HepG2 (cell line): Measurements from ENCODE around the gene B4GALT5. TPM values are rescaled to one million over a fixed set of nuclear protein-coding genes. Genes with fewer than 3 reads are reported as not detected.

Experiments
- CHD4 ChIP-seq: fragments of 200-600 bp; sonication (generic); IDR thresholded peaks from 2 replicates; pipeline ENCODE4 v1.7.0; 2017; ENCODE audit warnings: mild to moderate bottlenecking, low read length, borderline replicate concordance
- HDAC2 ChIP-seq: sonication (generic); formaldehyde crosslinking; IDR thresholded peaks from 2 replicates; pipeline ENCODE4 v1.4.0; 2020; ENCODE audit warnings: missing genetic modification reagents
- KDM1A ChIP-seq: IDR thresholded peaks from 2 replicates; pipeline ENCODE4 v1.6.1; 2016; ENCODE audit warnings: missing compliant biosample characterization
- MEF2D ChIP-seq: sonication (generic); formaldehyde crosslinking; IDR thresholded peaks from 2 replicates; pipeline ENCODE4 v1.5.1; 2020; ENCODE audit warnings: mild to moderate bottlenecking, missing genetic modification reagents
- MXD4 ChIP-seq: IDR thresholded peaks from 2 replicates; pipeline ENCODE4 v1.6.1; 2016; ENCODE audit warnings: mild to moderate bottlenecking, missing biosample characterization, missing genetic modification reagents
- PBX3 ChIP-seq: sonication (generic); formaldehyde crosslinking; IDR thresholded peaks from 2 replicates; pipeline ENCODE4 v1.8.1; 2023; ENCODE audit warnings: missing genetic modification reagents, inconsistent platforms, borderline replicate concordance
- ZBTB38 ChIP-seq: sonication (generic); formaldehyde crosslinking; IDR thresholded peaks from 2 replicates; pipeline ENCODE4 v1.5.1; 2020; ENCODE audit warnings: mild to moderate bottlenecking, missing genetic modification reagents
- ZFP41 ChIP-seq: sonication (generic); formaldehyde crosslinking; IDR thresholded peaks from 2 replicates; pipeline ENCODE4 v1.4.0; 2020; ENCODE audit warnings: mild to moderate bottlenecking, missing genetic modification reagents, borderline replicate concordance
- ZFY ChIP-seq: sonication (generic); formaldehyde crosslinking; IDR thresholded peaks from 2 replicates; pipeline ENCODE4 v1.4.0; 2020; ENCODE audit warnings: missing genetic modification reagents
- ZMAT5 ChIP-seq: sonication (generic); formaldehyde crosslinking; IDR thresholded peaks from 2 replicates; pipeline ENCODE4 v1.5.0; 2020; ENCODE audit warnings: mild to moderate bottlenecking, low read depth, missing genetic modification reagents, borderline replicate concordance
- ZMYM3 ChIP-seq: sonication (generic); formaldehyde crosslinking; IDR thresholded peaks from 2 replicates; pipeline ENCODE4 v1.5.1; 2020; ENCODE audit warnings: mild to moderate bottlenecking, missing genetic modification reagents
- ZNF383 ChIP-seq: sonication (generic); formaldehyde crosslinking; IDR thresholded peaks from 2 replicates; pipeline ENCODE4 v1.4.0; 2020; ENCODE audit warnings: missing genetic modification reagents, mild to moderate bottlenecking, borderline replicate concordance
- ZNF687 ChIP-seq: sonication (generic); formaldehyde crosslinking; IDR thresholded peaks from 2 replicates; pipeline ENCODE4 v1.5.1; 2020; ENCODE audit warnings: mild to moderate bottlenecking, missing genetic modification reagents, moderate library complexity
- ZNF83 ChIP-seq: sonication (generic); formaldehyde crosslinking; IDR thresholded peaks from 2 replicates; pipeline ENCODE4 v1.4.0; 2020; ENCODE audit warnings: missing genetic modification reagents, mild to moderate bottlenecking, borderline replicate concordance
- ZNF850 ChIP-seq: sonication (generic); formaldehyde crosslinking; conservative IDR thresholded peaks from 2 replicates; pipeline ENCODE4 v1.9.0; 2021; ENCODE audit warnings: mild to moderate bottlenecking, missing genetic modification reagents
- polyA plus RNA-seq, 8 experiments: library from polyadenylated mRNA; depleted of rRNA in 3 of 8; stranded (reverse) in 7 of 8; unstranded in 1 of 8; fragments of >200 nt; fragmentation: Illumina TruSeq in 4 of 8; extraction: Trizol in 4 of 8; gene quantifications; 2 replicates each; pipeline versions ENCODE4 v1.2.1 to v1.2.3, GENCODE V29; 2011 to 2016; ENCODE audit warnings: low read depth in 4 of 8, missing spikeins in 1 of 8, mixed read lengths in 1 of 8; ENCODE audit not compliant: insufficient read depth in 1 of 8
- total RNA-seq, 5 experiments: library from RNA; depleted of rRNA; stranded (reverse); fragments of >200 nt; fragmentation: Illumina TruSeq; extraction: Trizol; gene quantifications; 2 replicates each; pipeline ENCODE4 v1.2.3, GENCODE V29; 2016; ENCODE audit warnings: low read depth in 1 of 5
- TF ChIP-seq, protein P1 (sequence below): sonication (generic); formaldehyde crosslinking; IDR thresholded peaks from 2 replicates; pipeline ENCODE4 v1.4.0; 2020; ENCODE audit warnings: missing genetic modification reagents
- TF ChIP-seq, protein P2 (sequence below): sonication (generic); formaldehyde crosslinking; IDR thresholded peaks from 2 replicates; pipeline ENCODE4 v1.5.0; 2020; ENCODE audit warnings: missing genetic modification reagents

The B4GALT5 gene
- total and polyA plus RNA-seq, 2 of the 13 experiments (the other 11 are each of a cell fraction or from before 2014, with no cell fraction given) = 27.3 to 30.9 TPM

DNA sequence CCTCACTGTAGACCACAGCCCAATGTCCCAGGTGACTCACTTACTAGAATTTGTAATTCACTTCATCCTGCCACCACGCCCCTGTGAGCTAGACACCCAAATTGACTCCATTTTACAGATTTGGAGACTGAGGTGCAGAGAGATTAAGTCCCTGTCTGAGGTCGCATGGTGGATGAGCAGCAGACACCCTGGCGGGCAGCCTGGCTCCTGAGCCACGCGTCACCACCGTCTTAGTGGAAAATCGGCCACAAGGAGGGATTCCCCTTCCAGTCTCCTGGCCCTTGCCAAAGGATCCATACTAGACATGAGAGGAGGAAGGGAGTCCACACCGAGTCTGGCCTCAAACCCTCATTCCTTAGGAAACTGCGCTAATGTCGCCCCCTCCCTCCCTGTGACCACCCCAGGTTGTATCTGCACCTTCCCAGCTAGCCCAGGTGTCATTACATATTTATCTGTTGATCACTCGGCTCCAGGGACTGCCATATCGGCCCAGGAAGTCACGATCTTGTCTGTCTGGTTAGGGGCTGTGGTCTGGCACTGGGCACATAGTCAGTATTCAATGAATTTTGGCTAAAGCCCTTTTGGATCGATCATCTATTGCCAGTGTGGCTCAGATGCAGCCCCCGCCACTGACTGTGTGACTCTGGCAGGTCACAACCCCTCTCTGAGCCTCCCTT is 120.1 kb downstream of the B4GALT5 start (continued):
- TF ChIP-seq MXD4 (CRISPR knock-in tag) (no peak), ZFP41 (CRISPR knock-in tag) (peak; percentile 33; the same call in 1 of the 2 replicates), PBX3 (CRISPR knock-in tag) (no peak), HDAC2 (CRISPR knock-in tag) (no peak), ZNF83 (0 out of 2 replicates have a peak, but pooled peaks have one; percentile 44), MEF2D (no peak), ZNF850 (CRISPR knock-in tag) (no peak), KDM1A (CRISPR knock-in tag) (peak; percentile 73; the same call in 1 of the 2 replicates), ZMYM3 (CRISPR knock-in tag) (peak; percentile 94), CHD4 (0 out of 2 replicates have a peak, but pooled peaks have one; percentile 76), ZNF687 (CRISPR knock-in tag) (peak; percentile 36), ZMAT5 (CRISPR knock-in tag) (0 out of 2 replicates have a peak, but pooled peaks have one; percentile 53), ZNF383 (CRISPR knock-in tag) (no peak), ZBTB38 (CRISPR knock-in tag) (peak; percentile 55; the same call in 1 of the 2 replicates), ZFY (no peak)
- TF ChIP-seq, protein P1, sequence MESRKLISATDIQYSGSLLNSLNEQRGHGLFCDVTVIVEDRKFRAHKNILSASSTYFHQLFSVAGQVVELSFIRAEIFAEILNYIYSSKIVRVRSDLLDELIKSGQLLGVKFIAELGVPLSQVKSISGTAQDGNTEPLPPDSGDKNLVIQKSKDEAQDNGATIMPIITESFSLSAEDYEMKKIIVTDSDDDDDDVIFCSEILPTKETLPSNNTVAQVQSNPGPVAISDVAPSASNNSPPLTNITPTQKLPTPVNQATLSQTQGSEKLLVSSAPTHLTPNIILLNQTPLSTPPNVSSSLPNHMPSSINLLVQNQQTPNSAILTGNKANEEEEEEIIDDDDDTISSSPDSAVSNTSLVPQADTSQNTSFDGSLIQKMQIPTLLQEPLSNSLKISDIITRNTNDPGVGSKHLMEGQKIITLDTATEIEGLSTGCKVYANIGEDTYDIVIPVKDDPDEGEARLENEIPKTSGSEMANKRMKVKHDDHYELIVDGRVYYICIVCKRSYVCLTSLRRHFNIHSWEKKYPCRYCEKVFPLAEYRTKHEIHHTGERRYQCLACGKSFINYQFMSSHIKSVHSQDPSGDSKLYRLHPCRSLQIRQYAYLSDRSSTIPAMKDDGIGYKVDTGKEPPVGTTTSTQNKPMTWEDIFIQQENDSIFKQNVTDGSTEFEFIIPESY (CRISPR knock-in tag) = no peak
- TF ChIP-seq, protein P2, sequence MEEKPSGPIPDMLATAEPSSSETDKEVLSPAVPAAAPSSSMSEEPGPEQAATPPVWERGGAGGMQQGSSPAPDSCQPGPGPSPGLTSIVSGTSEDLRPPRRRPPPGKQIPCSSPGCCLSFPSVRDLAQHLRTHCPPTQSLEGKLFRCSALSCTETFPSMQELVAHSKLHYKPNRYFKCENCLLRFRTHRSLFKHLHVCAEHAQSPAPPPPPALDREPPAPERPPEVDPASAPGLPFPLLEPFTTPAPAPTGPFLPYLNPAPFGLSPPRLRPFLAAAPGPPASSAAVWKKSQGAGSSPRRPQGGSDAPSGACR (CRISPR knock-in tag) = 0 out of 2 replicates have a peak, but pooled peaks have one; percentile 16
